Measurements from ENCODE around the gene GOLGA6L1.
"Not testable (repeated sequence)": the region's sequence is repeated elsewhere in the genome, so short reads cannot be mapped to it uniquely, and the experiment has no call there.

GOLGA6L1 gene, protein sequence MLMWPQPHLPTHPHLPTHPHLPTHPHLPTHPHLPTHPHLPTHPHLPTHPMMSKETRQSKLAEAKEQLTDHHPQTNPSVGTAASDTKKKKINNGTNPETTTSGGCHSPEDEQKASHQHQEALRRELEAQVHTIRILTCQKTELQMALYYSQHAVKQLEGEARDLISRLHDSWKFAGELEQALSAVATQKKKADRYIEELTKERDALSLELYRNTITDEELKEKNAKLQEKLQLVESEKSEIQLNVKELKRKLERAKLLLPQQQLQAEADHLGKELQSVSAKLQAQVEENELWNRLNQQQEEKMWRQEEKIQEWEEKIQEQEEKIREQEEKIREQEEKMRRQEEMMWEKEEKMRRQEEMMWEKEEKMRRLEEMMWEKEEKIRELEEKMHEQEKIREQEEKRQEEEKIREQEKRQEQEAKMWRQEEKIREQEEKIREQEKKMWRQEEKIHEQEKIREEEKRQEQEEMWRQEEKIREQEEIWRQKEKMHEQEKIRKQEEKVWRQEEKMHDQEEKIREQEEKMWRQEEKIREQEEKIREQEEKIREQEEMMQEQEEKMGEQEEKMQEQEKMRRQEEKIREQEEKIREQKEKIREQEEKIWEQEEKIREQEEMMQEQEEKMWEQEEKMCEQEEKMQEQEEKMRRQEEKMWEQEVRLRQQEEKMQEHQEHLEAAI

GRCh38 chr15:23136722-23137121, at the start of gene GOLGA6L1:
TSS of gene GOLGA6L1 (minus strand) at chr15:23136822. CDS start at chr15:23136731, 91 bp downstream.
- not testable (repeated sequence) for H3K36me3 ChIP-seq (ENCODE audit: insufficient read depth, low read depth, low read length); H3K27me3 ChIP-seq (ENCODE audit: insufficient read depth, low read length); H3K9ac ChIP-seq (ENCODE audit: low read depth, low read length); H3K27ac ChIP-seq (ENCODE audit: low read length); H3K4me3 ChIP-seq (ENCODE audit: low read length); H3K9me3 ChIP-seq (ENCODE audit: insufficient read depth, low read depth, low read length); H3K4me1 ChIP-seq (ENCODE audit: insufficient read depth, low read length)

- not testable (repeated sequence) for H3K4me1 ChIP-seq (ENCODE audit: insufficient read depth, low read length); H3K4me3 ChIP-seq (ENCODE audit: low read length); H3K36me3 ChIP-seq (ENCODE audit: insufficient read depth, low read depth, low read length); H3K27me3 ChIP-seq (ENCODE audit: insufficient read depth, low read length); H3K9ac ChIP-seq (ENCODE audit: low read depth, low read length); H3K27ac ChIP-seq (ENCODE audit: low read length); H3K9me3 ChIP-seq (ENCODE audit: insufficient read depth, low read depth, low read length)
Measured at GRCh38 chr15:23181201-23181600, 44.6 kb upstream of the GOLGA6L1 start.

- not testable (repeated sequence) for H3K27me3 ChIP-seq (ENCODE audit: insufficient read depth, low read length); H3K36me3 ChIP-seq (ENCODE audit: insufficient read depth, low read depth, low read length); H3K9ac ChIP-seq (ENCODE audit: low read depth, low read length); H3K4me1 ChIP-seq (ENCODE audit: insufficient read depth, low read length); H3K27ac ChIP-seq (ENCODE audit: low read length); H3K9me3 ChIP-seq (ENCODE audit: insufficient read depth, low read depth, low read length)
- H3K4me3 ChIP-seq (ENCODE audit: low read length), result peak overlapping the region; percentile 40; the same call in 1 of the 2 replicates
Measured at GRCh38 chr15:23180547-23180927, 43.9 kb upstream of the GOLGA6L1 start.

DNA sequence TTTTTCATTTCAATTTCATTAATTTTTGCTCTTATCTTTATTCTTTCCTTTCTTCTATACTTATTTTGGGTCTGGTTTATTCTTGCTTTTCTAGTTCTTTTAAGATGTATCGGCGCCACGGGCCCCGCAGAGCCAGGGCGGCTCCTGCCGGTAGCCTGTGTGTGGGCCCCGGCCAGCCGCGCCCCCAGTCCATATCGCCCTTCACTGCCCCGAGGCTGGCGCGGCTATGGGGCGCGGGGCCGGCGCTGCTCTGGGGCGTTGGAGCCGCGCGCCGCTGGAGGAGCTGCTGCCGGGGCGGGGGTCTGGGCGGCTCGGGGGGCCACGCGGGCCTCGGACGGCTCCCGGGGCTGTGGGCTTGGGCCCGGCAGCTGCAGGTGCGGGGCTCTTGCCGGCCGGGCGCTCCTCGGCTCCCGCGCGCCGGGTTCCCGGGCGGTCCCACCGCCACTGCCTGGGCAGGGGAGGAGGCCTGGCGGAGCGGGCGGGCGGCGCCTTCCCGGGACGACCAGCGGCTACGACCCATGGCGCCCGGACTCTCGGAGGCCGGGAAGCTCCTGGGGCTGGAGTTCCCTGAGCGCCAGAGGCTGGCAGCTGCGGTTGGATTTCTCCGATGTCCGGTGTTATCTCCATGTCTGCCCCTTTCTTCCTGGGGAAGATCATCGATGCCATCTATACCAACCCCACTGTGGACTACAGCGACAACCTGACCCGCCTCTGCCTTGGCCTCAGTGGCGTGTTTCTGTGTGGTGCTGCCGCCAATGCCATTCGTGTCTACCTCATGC, 43.3 kb upstream of the GOLGA6L1 start:
- not testable (repeated sequence) for H3K36me3 ChIP-seq (ENCODE audit: insufficient read depth, low read depth, low read length); H3K9me3 ChIP-seq (ENCODE audit: insufficient read depth, low read depth, low read length); H3K4me1 ChIP-seq (ENCODE audit: insufficient read depth, low read length); H3K27me3 ChIP-seq (ENCODE audit: insufficient read depth, low read length); H3K9ac ChIP-seq (ENCODE audit: low read depth, low read length); H3K27ac ChIP-seq (ENCODE audit: low read length)
- peak overlapping the region; percentile 40; the same call in 1 of the 2 replicates for H3K4me3 ChIP-seq (ENCODE audit: low read length)

DNA sequence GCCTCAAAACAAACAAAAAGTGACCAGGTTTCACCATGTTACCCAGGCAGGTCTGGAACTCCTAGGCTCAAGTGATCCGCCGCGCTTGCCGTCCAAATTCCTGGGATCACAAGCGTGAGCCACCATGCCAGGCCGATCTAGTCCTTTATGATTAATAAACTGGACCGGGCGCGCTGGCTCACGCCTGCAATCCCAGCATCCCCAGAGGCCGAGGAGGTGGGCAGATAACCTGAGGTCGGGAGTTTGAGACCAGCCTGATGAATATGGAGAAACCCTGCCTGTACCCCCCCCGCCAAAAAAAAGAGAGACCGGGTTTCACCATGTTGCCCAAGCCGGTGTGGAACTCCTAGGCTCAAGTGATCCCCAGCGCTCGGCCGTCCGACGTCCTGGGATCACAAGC, 40.1 kb upstream of the GOLGA6L1 start:
- not testable (repeated sequence) for H3K27me3 ChIP-seq (ENCODE audit: insufficient read depth, low read length); H3K27ac ChIP-seq (ENCODE audit: low read length); H3K4me3 ChIP-seq (ENCODE audit: low read length); H3K36me3 ChIP-seq (ENCODE audit: insufficient read depth, low read depth, low read length); H3K9me3 ChIP-seq (ENCODE audit: insufficient read depth, low read depth, low read length); H3K9ac ChIP-seq (ENCODE audit: low read depth, low read length); H3K4me1 ChIP-seq (ENCODE audit: insufficient read depth, low read length)

GRCh38 chr15:23175606-23176005, 39.0 kb upstream of the GOLGA6L1 start:
- not testable (repeated sequence) for H3K9ac ChIP-seq (ENCODE audit: low read depth, low read length); H3K4me1 ChIP-seq (ENCODE audit: insufficient read depth, low read length); H3K27ac ChIP-seq (ENCODE audit: low read length)

GRCh38 chr15:23174609-23175140, 38.1 kb upstream of the GOLGA6L1 start:
- not testable (repeated sequence) for H3K27ac ChIP-seq (ENCODE audit: low read length); H3K27me3 ChIP-seq (ENCODE audit: insufficient read depth, low read length)

More at GRCh38 chr15:23175606-23176005, 39.0 kb upstream of the GOLGA6L1 start:
- not testable (repeated sequence) for H3K9me3 ChIP-seq (ENCODE audit: insufficient read depth, low read depth, low read length); H3K27me3 ChIP-seq (ENCODE audit: insufficient read depth, low read length); H3K4me3 ChIP-seq (ENCODE audit: low read length); H3K36me3 ChIP-seq (ENCODE audit: insufficient read depth, low read depth, low read length)

GRCh38 chr15:23132787-23133186, 3.8 kb downstream of the GOLGA6L1 start:
- not testable (repeated sequence) for H3K36me3 ChIP-seq (ENCODE audit: insufficient read depth, low read depth, low read length); H3K4me1 ChIP-seq (ENCODE audit: insufficient read depth, low read length); H3K27me3 ChIP-seq (ENCODE audit: insufficient read depth, low read length); H3K9ac ChIP-seq (ENCODE audit: low read depth, low read length); H3K27ac ChIP-seq (ENCODE audit: low read length); H3K4me3 ChIP-seq (ENCODE audit: low read length); H3K9me3 ChIP-seq (ENCODE audit: insufficient read depth, low read depth, low read length)

More at GRCh38 chr15:23174609-23175140, 38.1 kb upstream of the GOLGA6L1 start:
- H3K36me3 ChIP-seq (ENCODE audit: insufficient read depth, low read depth, low read length); H3K4me3 ChIP-seq (ENCODE audit: low read length); H3K9ac ChIP-seq (ENCODE audit: low read depth, low read length); H3K9me3 ChIP-seq (ENCODE audit: insufficient read depth, low read depth, low read length); H3K4me1 ChIP-seq (ENCODE audit: insufficient read depth, low read length): not testable (repeated sequence)

DNA sequence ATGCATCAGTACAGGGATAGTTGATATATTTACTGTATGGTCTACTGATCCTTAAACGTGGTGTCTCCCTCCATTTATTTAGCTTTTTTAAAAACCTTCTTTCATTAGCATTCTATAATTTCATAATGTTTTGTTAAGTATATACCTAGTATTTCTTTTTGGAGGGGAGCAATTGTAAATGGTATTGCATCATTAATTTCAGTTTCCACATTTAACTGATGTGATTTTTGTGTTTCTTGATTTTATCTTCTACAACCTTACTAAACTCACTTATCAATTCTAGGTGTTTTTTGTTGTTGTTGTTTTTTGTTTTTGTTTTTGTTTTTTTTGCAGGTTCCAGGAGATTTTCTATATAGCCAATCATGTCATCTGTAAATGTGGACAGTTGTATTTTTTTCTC, 18.4 kb downstream of the GOLGA6L1 start:
- no peaks in the 10 kb centered on the region for H3K27me3 ChIP-seq (ENCODE audit: insufficient read depth, low read length)
- H3K4me1 ChIP-seq (ENCODE audit: insufficient read depth, low read length), result no peaks in the 10 kb centered on the region
- H3K36me3 ChIP-seq (ENCODE audit: insufficient read depth, low read depth, low read length), result no peaks in the 10 kb centered on the region
- H3K9ac ChIP-seq (ENCODE audit: low read depth, low read length), result no peak overlapping the region
- H3K9me3 ChIP-seq (ENCODE audit: insufficient read depth, low read depth, low read length), result no peaks in the 10 kb centered on the region
- no peak overlapping the region for H3K27ac ChIP-seq (ENCODE audit: low read length)
- no peak overlapping the region for H3K4me3 ChIP-seq (ENCODE audit: low read length)

DNA sequence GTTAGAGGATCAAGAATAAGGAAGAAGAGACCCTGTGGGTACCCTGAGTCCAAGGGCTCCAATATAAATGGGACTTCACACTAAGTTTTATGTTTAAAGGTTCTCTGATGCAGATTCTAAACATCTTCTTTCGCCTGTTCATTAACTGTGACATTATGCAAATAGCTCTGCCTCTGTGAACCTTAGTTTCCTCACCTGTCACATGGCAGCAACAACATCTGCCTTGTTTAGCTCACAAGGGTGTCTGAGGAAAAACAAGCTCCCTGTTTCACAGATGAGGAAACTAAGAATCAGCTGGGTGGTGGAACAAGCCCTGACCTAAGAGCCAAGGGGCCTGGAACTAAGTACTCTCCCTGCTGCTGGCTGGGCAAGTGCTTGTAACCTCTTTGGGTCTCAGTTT, 40.8 kb downstream of the GOLGA6L1 start:
- no peak overlapping the region for H3K4me3 ChIP-seq (ENCODE audit: low read length)
- no peaks in the 10 kb centered on the region for H3K9me3 ChIP-seq (ENCODE audit: insufficient read depth, low read depth, low read length)
- peaks cover 6% of the 10 kb centered on the region; the same call in 1 of the 2 replicates for H3K4me1 ChIP-seq (ENCODE audit: insufficient read depth, low read length)
- H3K36me3 ChIP-seq (ENCODE audit: insufficient read depth, low read depth, low read length), result no peaks in the 10 kb centered on the region
- H3K9ac ChIP-seq (ENCODE audit: low read depth, low read length), result no peak overlapping the region
- no peaks in the 10 kb centered on the region; the same call in 1 of the 2 replicates for H3K27me3 ChIP-seq (ENCODE audit: insufficient read depth, low read length)
- no peak overlapping the region for H3K27ac ChIP-seq (ENCODE audit: low read length)

- Histone ChIP-seq H3K4me3 (ENCODE audit: low read length) (no peak overlapping the region), H3K27me3 (ENCODE audit: insufficient read depth, low read length) (no peaks in the 10 kb centered on the region), H3K27ac (ENCODE audit: low read length) (no peak overlapping the region), H3K9me3 (ENCODE audit: insufficient read depth, low read depth, low read length) (no peaks in the 10 kb centered on the region), H3K9ac (ENCODE audit: low read depth, low read length) (no peak overlapping the region), H3K4me1 (ENCODE audit: insufficient read depth, low read length) (no peaks in the 10 kb centered on the region), H3K36me3 (ENCODE audit: insufficient read depth, low read depth, low read length) (no peaks in the 10 kb centered on the region)
Measured at GRCh38 chr15:23083115-23083514, 53.5 kb downstream of the GOLGA6L1 start.
